Upper lobe of left lung (tissue), 6 donors: ENCODE results near the gene MRPL40. TPM values are rescaled to one million over a fixed set of nuclear protein-coding genes. Genes with fewer than 3 reads are reported as not detected.

Experiments
- ATAC-seq, 2 donors: fragments of 200-7000 bp; cut with Tn5 transposase; one replicate each; pipeline ENCODE4 v1.9.1; 2022; ENCODE audit warnings: mild to moderate bottlenecking in 2 of 2, moderate library complexity in 2 of 2; ENCODE audit not compliant: low FRiP score in 2 of 2
- DNase-seq, 2 donors: peaks; one replicate each; pipeline ENCODE4 v3.0.0-alpha.2; 2019 to 2020
- H3K27ac ChIP-seq, 4 donors: fragments of 200-600 bp; sonication (generic); one replicate each; pipeline ENCODE4 v1.5.1; 2016 to 2019
- H3K27me3 ChIP-seq, 4 donors: fragments of 200-600 bp; sonication (generic); one replicate each; pipeline ENCODE4 v1.5.1; 2017 to 2019
- H3K36me3 ChIP-seq, 4 donors: fragments of 200-600 bp; sonication (generic); one replicate each; pipeline ENCODE4 v1.5.1; 2016 to 2019
- H3K4me1 ChIP-seq, 4 donors: fragments of 200-600 bp; sonication (generic); one replicate each; pipeline ENCODE4 v1.5.1; 2018 to 2019
- H3K4me3 ChIP-seq, 4 donors: fragments of 200-600 bp; sonication (generic); one replicate each; pipeline ENCODE4 v1.5.1; 2017 to 2019; ENCODE audit warnings: mild to moderate bottlenecking in 2 of 4, moderate library complexity in 1 of 4
- H3K9me3 ChIP-seq, 4 donors: fragments of 200-600 bp; sonication (generic); one replicate each; pipeline ENCODE4 v1.5.1; 2018 to 2019
- CTCF ChIP-seq, 6 experiments: fragments of 450-650 bp in 4 of 6; fragments of 200-600 bp in 2 of 6; sonication (generic) in 2 of 6; IDR thresholded peaks; one replicate each; pipeline ENCODE4 v1.5.1; 2016 to 2019; ENCODE audit warnings: antibody characterized with exemption in 6 of 6
- EP300 ChIP-seq, 4 donors: sonication (generic); formaldehyde crosslinking; IDR thresholded peaks; one replicate each; pipeline ENCODE4 v1.5.1; 2017; ENCODE audit warnings: antibody characterized with exemption in 4 of 4, control low read depth in 2 of 4
- POLR2A ChIP-seq, 4 donors: fragments of 450-650 bp; IDR thresholded peaks; one replicate each; pipeline ENCODE4 v1.5.1; 2016 to 2017; ENCODE audit warnings: antibody characterized with exemption in 4 of 4, mild to moderate bottlenecking in 2 of 4
- POLR2AphosphoS5 ChIP-seq, 2 donors: sonication (generic); formaldehyde crosslinking; IDR thresholded peaks; one replicate each; pipeline ENCODE4 v1.5.1; 2017; ENCODE audit warnings: antibody characterized with exemption in 2 of 2
- WGBS, 2 donors: methylation state at CpG; one replicate each; pipeline ENCODE4 v1.1.5; 2017 to 2018; 5-methylcytosine and 5-hydroxymethylcytosine counted together
- total RNA-seq, 6 donors: library from RNA; depleted of rRNA in 4 of 6; stranded (reverse); fragments of >200 nt in 4 of 6; gene quantifications; one replicate each; pipeline versions ENCODE4 v1.1.0 to v1.2.1, GENCODE V29; 2016 to 2021
- donor health status: DM: no; HTN: no; CAD: no; lungs with moderate emphysema.
- donor health status: DM: no; HTN: yes; CAD: no; lungs with severe emphysema.

The MRPL40 gene
- total RNA-seq, 6 donors from 2014 or later, result 18.9 to 27.3 (median 22.9) TPM

- Histone ChIP-seq H3K4me1 (peaks cover 20 to 40% (median 25%) of the 10 kb centered on the region in 4 donors), H3K4me3 (peak overlapping the region; percentile 74 to 92 (median 82)), H3K27ac (peak overlapping the region; percentile 90 to 96 (median 91)), H3K27me3 (no peaks in the 10 kb centered on the region), H3K36me3 (peaks cover 4 to 44% (median 26%) of the 10 kb centered on the region in 4 donors), H3K9me3 (no peaks in the 10 kb centered on the region)
- TF ChIP-seq POLR2A (IDR thresholded peaks at IDR 0.05), result no peak
- no peak for TF ChIP-seq POLR2AphosphoS5 (IDR thresholded peaks at IDR 0.05)
- no peak for TF ChIP-seq EP300 (IDR thresholded peaks at IDR 0.05)
- ATAC-seq, result peak; percentile 46 to 71
- peak in 1 of 2 donors; percentile 48 for DNase-seq
- WGBS, 2 donors, result 16 to 23% methylated on average over 11 to 14 of the region's 14 CpGs
Measured at GRCh38 chr22:19448076-19448607, 15.8 kb downstream of the MRPL40 start.

- no peak for TF ChIP-seq CTCF (IDR thresholded peaks at IDR 0.05)
- no peak for TF ChIP-seq EP300 (IDR thresholded peaks at IDR 0.05)
- no peak for TF ChIP-seq POLR2AphosphoS5 (IDR thresholded peaks at IDR 0.05)
- TF ChIP-seq POLR2A (IDR thresholded peaks at IDR 0.05), result no peak
- no peaks in the 10 kb centered on the region for H3K9me3 ChIP-seq
- DNase-seq, result peak in 1 of 2 donors; percentile 17
- no peaks in the 10 kb centered on the region for H3K27me3 ChIP-seq
- no peak for ATAC-seq
- peak overlapping the region in 1 of 4 donors; percentile 82 for H3K4me3 ChIP-seq
- peaks cover 20 to 36% (median 25%) of the 10 kb centered on the region in 4 donors for H3K4me1 ChIP-seq
- WGBS, 2 donors, result 79 to 84% methylated on average over 5 of the region's 5 CpGs
- H3K36me3 ChIP-seq, result peaks cover 7 to 44% (median 28%) of the 10 kb centered on the region in 4 donors
- H3K27ac ChIP-seq, result peak overlapping the region in 2 of 4 donors; percentile 13 to 90
Measured at GRCh38 chr22:19448739-19449421, 16.5 kb downstream of the MRPL40 start.

DNA sequence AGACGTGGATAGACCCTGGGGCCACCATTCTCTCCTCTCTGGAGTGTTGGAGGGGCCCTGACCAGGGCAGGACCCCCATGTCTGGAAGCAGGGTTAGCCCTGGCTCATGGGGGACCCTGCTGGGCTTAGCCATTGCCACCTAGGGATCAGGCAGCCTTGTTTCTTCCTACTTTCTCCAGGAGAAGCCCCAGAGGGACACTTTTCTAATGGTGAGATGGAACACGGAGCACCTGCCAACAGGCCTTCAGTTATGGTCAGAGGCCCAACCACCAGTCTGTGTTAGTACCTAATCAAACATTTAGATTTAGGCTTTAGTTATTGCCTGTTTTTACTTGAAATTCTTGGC, 17.1 kb downstream of the MRPL40 start:
- Histone ChIP-seq H3K36me3 (peaks cover 8 to 44% (median 29%) of the 10 kb centered on the region in 4 donors), H3K27me3 (no peaks in the 10 kb centered on the region), H3K27ac (no peak overlapping the region), H3K4me1 (peaks cover 20 to 31% (median 25%) of the 10 kb centered on the region in 4 donors), H3K4me3 (no peak overlapping the region), H3K9me3 (no peaks in the 10 kb centered on the region)
- 84 to 100% methylated on average over 1 to 2 of the region's 2 CpGs for WGBS, 2 donors
- ATAC-seq (no peak), DNase-seq (no peak)
- TF ChIP-seq CTCF (IDR thresholded peaks at IDR 0.05) (no peak), POLR2A (IDR thresholded peaks at IDR 0.05) (no peak)

GRCh38 chr22:19450363-19451175, 18.2 kb downstream of the MRPL40 start:
- 88 to 93% methylated on average over 8 of the region's 8 CpGs for WGBS, 2 donors
- ATAC-seq, result no peak
- Histone ChIP-seq H3K27me3 (no peaks in the 10 kb centered on the region), H3K27ac (no peak overlapping the region), H3K4me1 (peaks cover 20 to 26% (median 21%) of the 10 kb centered on the region in 4 donors), H3K4me3 (no peak overlapping the region), H3K9me3 (no peaks in the 10 kb centered on the region), H3K36me3 (peaks cover 17 to 51% (median 40%) of the 10 kb centered on the region in 4 donors)
- TF ChIP-seq POLR2A (IDR thresholded peaks at IDR 0.05) (no peak), EP300 (IDR thresholded peaks at IDR 0.05) (no peak), CTCF (IDR thresholded peaks at IDR 0.05) (no peak), POLR2AphosphoS5 (IDR thresholded peaks at IDR 0.05) (no peak)
- peak in 1 of 2 donors; percentile 7 for DNase-seq

GRCh38 chr22:19451570-19451969, 19.2 kb downstream of the MRPL40 start:
- WGBS, 2 donors, result 97 to 98% methylated on average over 4 of the region's 4 CpGs
- Histone ChIP-seq H3K4me3 (no peak overlapping the region), H3K36me3 (peaks cover 23 to 61% (median 50%) of the 10 kb centered on the region in 4 donors), H3K27ac (no peak overlapping the region), H3K4me1 (peaks cover 10 to 16% (median 11%) of the 10 kb centered on the region in 4 donors), H3K9me3 (no peaks in the 10 kb centered on the region), H3K27me3 (no peaks in the 10 kb centered on the region)
- ATAC-seq, result no peak
- DNase-seq, result no peak
- TF ChIP-seq POLR2A (IDR thresholded peaks at IDR 0.05), result no peak
- TF ChIP-seq POLR2AphosphoS5 (IDR thresholded peaks at IDR 0.05), result no peak
- TF ChIP-seq CTCF (IDR thresholded peaks at IDR 0.05), result no peak
- TF ChIP-seq EP300 (IDR thresholded peaks at IDR 0.05), result no peak
